GM12875 (cell line): ENCODE results near the gene KCNJ1.

Source experiments
- H3K4me3 ChIP-seq: one replicate; pipeline ENCODE4 v1.5.1; 2011; ENCODE audit warnings: low read depth, low read length, control low read depth
- TF ChIP-seq, protein P1 (sequence below): IDR thresholded peaks from 2 replicates; pipeline ENCODE4 v1.5.1; 2011; ENCODE audit warnings: low read depth, mild to moderate bottlenecking, control low read depth, inconsistent platforms, low read length, moderate library complexity, borderline replicate concordance; ENCODE audit not compliant: insufficient read depth

KCNJ1 gene

DNA sequence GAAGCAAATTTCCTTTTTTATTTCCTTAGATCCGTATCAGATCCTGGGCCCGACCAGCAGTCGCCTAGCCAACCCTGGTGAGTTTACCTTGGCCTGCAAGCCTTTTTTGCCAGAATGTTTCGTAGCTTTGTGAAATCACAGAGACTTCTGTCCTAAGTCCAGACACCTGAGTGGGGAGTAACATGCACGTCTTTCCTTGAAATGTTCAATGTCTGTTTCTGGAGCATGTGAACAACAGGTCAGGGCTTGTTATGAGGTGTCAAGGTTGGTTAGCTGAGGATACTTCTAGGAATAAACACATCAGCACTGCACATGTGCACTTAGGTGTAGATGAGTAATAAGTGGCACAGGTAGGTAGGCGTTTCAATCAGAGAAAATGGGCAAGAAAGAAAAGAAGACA lies 58.0 kb downstream of the KCNJ1 start:
- TF ChIP-seq, protein P1, sequence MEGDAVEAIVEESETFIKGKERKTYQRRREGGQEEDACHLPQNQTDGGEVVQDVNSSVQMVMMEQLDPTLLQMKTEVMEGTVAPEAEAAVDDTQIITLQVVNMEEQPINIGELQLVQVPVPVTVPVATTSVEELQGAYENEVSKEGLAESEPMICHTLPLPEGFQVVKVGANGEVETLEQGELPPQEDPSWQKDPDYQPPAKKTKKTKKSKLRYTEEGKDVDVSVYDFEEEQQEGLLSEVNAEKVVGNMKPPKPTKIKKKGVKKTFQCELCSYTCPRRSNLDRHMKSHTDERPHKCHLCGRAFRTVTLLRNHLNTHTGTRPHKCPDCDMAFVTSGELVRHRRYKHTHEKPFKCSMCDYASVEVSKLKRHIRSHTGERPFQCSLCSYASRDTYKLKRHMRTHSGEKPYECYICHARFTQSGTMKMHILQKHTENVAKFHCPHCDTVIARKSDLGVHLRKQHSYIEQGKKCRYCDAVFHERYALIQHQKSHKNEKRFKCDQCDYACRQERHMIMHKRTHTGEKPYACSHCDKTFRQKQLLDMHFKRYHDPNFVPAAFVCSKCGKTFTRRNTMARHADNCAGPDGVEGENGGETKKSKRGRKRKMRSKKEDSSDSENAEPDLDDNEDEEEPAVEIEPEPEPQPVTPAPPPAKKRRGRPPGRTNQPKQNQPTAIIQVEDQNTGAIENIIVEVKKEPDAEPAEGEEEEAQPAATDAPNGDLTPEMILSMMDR: no peak
- H3K4me3 ChIP-seq: no peak overlapping the region

DNA sequence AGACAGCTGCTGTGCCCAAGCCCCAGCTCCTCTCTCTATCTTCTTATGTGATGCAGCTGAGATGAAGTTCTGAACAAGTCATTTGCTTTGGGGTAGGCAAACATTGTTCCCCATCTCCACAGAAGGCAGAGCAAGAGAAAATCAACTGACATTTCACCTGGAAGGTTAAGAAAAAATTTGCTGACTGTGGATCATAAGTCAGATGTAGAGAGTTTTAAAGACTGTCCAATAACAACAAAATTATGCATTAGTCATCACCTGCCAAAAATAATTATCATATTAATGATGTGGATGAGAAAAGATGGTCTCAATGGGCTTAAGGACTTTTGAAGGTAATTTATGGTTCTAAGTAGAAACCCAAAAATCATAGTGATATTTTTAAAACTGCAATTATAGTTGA lies 59.2 kb downstream of the KCNJ1 start:
- no peak overlapping the region for H3K4me3 ChIP-seq
- TF ChIP-seq, protein P1: no peak

DNA sequence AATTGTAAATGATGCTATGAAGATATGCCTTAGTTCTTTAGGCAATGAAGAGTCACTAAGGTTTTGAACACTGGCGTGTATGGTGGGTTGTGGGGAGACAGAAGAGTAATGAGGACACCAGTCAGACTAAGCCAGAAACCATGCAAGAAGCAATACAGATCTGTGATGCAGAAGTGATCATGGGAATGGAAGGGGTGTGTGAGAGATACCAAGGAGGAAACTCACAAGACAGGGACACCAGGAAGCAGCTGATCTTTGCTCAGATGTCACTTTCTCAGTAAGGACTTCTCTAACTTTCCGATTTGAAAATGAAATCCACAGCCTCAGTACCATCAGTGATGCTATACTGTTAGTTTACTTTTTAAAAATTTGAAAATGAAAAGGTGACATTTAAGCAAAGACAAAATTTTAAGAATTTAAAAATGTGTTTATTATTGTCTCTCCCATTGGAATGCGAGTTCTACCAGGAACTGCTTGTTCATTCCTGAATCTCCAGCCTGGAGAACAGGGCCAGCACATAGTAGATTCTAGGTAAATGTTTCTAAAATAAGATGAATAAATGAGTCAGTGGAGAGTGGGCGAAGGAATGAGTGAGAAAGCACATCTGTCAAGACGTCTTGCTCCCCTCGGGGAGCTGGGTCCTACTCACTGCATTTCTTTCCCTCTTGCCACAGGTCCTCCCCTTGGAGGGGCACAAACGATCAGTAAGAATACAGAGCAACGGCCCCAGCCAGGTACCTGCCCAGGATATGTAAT lies 60.4 kb downstream of the KCNJ1 start:
- H3K4me3 ChIP-seq: no peak overlapping the region
- TF ChIP-seq, protein P1: no peak

DNA sequence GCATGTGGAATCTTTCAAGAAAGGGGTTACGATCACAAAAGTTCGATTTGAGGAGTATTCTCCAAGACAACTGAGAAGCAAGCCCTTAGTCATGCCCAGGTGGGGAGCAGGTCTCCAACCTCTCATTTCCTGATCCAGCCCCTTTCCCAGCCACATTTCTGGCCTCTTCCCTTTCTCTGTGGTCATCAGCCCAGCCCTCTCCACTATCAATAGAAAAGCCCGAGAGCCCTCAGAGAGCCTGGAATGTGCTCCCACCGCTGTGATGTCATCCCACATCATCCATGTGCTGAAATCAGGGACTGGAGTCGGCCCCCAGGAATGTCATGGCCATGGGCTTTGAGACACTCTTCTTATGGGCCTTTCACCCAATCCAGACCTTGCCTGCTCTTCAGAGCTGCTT lies 62.6 kb downstream of the KCNJ1 start:
- TF ChIP-seq, protein P1: no peak

DNA sequence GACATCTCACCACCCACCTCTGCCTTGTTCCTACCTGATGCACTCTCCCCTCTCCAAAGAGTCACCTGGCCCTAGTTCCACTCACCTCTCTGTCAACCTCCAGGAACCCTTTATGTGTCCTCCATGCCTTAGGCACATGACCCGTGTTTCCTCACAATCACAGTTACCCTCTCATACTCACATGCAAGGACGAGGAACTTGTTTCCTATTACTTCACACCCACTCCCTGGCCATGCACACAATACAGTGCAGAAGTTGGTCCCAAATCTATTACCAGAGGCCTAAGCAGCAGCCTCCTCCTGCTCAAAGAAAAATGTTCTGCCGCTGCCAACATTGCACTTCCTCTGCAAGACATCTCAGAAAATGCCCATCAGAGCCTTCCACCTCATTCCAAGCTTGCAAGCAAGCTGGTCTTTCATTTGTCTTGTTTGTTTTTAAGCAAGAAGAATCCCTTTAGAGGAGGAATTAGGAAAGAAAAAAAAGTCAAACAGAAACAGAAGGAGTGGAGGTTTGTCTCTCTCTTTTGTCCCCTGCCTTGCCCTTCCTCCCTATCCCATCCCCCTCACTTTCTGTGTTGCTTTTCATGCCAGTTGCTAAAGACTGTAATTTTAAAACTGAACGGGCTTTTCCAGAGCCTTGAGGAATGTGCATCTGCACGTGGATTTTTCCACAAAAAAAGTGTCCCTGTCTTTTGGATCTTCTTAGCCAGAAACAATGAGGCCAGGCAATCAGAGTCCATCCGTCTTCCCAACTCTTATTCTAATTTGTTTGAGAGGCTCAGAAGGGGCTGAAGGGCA lies 63.4 kb downstream of the KCNJ1 start:
- TF ChIP-seq, protein P1: no peak

More for the DNA sequence above, 62.6 kb downstream of the KCNJ1 start:
- H3K4me3 ChIP-seq: no peak overlapping the region

DNA sequence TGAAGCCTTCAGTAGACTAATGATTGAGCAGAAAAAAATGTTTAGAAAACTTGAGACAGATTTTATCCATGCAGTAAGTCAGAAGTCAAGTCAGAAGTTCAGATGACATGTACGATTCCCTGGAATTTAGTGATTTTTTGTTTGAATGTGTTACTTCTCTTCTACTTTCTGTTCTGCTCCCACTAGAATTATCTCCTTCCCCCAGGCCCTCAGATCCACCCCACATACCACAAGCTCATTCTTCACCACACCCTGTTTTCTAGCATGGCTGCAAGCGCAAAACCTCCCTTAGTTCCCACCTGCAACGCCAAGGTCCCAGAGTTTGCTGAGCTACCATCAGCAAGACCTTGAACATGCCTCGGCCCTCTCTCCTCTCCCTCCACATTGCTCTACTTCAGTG lies 64.1 kb downstream of the KCNJ1 start:
- TF ChIP-seq, protein P1: no peak
- H3K4me3 ChIP-seq: no peak overlapping the region

More for the DNA sequence above, 63.4 kb downstream of the KCNJ1 start:
- H3K4me3 ChIP-seq: no peak overlapping the region
